GM21737 (cell line): ENCODE measurements around the gene CENPQ.
"Not testable (repeated sequence)": the region's sequence is repeated elsewhere in the genome, so short reads cannot be mapped to it uniquely, and the experiment has no call there.

ENCODE experiments used
- ATAC-seq: cut with Tn5 transposase; IDR thresholded peaks from one replicate; pipeline ENCODE4 v1.9.1; 2021; ENCODE audit warnings: mild to moderate bottlenecking, moderate library complexity; ENCODE audit not compliant: unreplicated experiment

The CENPQ gene, protein sequence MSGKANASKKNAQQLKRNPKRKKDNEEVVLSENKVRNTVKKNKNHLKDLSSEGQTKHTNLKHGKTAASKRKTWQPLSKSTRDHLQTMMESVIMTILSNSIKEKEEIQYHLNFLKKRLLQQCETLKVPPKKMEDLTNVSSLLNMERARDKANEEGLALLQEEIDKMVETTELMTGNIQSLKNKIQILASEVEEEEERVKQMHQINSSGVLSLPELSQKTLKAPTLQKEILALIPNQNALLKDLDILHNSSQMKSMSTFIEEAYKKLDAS

DNA sequence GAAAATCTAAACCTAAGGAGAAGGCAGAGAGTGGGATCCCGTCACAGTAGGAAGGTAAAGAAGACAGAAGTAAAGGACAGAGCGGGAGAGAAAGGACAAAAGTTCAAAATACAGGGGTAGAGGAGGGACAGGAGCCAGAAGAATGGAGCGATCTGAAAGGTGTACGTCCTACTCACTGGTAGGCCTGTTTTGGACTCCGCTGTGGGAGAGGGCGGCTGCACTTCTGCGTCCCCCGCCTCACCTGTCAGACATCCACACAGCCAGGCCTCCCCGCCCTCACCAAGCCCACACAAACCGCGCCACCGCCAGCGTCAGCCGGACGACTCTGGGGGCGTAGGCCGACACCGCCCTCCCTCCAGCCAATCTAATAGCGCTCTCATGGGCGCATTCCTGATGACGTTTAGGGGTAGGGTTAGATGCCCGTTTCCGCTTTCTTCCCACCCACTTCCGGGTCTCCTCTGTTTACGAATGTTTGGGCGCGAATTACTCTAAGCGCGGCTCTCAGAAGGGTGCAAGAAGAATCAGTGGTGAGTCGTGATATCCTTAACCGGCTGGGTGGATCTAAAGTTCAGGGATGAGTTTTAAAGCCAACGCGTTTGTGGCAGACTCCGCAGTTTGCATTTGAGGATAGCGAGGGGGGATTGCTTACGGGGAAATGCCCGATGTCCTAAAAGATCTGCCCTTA is at the start of gene CENPQ, which contains the start of gene MMUT:
Gene CENPQ (plus strand): TSS at position 444 of the 685 bp plus-strand sequence. CDS start 6,807 bp downstream, outside the sequence.
Gene MMUT (minus strand): TSS at position 327 of the 685 bp plus-strand sequence. CDS start 3,787 bp downstream, outside the sequence.
- peak; percentile 99 for ATAC-seq

DNA sequence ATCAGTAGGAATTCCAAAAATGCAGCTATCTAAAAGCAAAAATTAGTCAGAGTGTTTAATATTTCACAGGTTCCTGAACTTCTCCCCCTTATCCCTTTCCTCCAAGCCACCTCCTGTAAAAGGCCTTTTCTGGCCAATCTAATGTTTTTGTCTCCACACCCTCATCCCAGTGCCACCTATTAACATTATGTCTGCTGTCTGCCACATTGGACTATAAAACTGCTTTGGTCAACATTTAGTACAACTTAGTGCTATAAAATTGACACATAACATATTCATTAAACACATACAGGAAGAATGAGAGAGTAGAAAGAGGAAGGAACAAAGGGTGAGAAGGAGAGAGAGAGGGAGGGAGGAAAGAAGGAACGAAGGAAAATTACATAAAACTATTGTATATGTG is 47.8 kb upstream of the CENPQ start:
- no peak for ATAC-seq

DNA sequence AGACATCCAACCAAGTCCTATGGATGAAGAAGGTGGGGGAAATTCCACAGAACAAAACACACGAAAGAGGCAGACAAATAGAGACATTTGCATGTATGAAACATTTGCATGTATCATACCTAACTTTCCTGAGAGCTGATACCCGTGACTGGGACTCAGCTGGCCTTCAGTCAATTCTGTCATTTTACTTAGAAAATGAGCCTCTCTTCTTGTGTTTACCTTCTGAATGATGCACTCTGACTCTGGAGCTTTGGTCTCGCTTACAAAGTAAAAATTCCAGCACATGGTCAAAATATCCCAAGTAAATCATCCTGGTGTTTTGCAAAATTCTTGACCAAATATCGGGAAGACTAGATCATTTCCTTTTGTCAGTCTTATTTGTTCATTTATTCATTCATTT is 47.0 kb upstream of the CENPQ start:
- no peak for ATAC-seq

DNA sequence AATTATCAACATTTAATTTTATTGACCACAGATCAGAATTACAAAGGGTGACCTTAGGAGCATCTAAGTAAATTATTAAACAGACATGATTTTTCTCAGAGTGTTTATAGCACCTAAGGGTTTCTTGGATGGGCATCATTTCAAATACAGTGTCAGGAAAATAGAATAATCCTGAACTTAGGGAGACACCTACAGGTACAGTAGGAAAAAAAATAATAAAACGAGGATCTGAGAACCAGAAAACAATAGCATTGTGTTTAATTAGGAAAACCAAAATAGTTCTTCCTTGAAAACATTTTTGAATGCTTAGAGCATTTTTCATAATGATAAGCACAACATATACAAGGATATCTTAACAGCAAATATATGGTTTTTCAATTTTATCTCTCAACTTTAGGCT is 39.4 kb upstream of the CENPQ start:
- ATAC-seq, result no peak

DNA sequence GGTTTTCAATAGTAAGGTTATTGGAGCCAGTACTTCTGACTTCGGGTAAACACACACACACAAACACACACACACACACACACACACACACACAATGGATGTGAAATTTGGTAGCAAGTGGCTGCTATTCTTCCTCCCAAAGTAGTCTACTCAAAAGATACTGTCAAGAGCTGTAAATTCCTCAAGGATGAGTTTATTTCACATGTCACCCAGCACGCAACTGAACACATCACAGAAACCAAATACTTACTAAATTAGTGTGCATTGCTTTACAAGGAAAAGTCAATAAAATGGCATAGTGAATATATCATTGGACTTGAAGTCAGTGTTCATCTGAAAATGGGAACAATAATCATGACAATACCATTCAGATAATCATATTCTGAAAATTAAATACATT is 33.0 kb upstream of the CENPQ start:
- no peak for ATAC-seq

DNA sequence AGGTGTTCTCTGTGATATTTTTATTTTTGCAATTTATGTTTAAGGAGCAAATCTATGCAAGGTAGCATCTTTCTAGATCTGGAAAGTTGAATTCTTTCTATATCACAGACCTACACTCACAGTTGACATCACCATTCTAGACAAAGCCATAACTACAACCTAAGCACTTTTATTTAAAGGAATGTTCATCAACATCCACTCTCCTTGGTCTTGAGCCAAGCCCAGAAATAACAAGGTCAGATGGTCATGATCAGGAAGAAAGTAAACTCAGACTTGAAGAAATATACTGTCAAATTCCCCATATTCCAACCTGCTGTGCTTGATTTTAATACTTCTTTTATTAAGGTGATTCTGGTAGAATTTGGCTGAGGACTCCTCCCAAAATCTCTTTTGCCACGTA is 32.3 kb upstream of the CENPQ start:
- no peak for ATAC-seq

DNA sequence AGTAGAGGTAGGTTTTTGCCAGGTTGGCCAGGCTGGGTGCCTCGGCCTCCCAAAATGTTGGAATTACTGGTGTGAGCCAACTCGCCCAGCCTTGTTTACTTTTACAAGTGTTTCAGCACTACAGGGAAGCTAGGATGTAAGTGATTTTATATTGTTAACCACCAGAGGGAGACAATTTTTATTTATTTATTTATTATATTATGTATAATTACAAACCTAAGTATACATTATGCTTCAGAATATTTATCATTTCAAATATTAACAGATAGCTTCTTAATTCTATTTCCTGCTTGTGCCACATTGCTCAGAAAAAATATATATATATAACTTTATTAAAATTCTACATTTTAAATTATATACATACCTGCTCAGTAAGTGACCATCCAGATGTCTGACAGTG is 9.9 kb upstream of the CENPQ start:
- no peak for ATAC-seq

DNA sequence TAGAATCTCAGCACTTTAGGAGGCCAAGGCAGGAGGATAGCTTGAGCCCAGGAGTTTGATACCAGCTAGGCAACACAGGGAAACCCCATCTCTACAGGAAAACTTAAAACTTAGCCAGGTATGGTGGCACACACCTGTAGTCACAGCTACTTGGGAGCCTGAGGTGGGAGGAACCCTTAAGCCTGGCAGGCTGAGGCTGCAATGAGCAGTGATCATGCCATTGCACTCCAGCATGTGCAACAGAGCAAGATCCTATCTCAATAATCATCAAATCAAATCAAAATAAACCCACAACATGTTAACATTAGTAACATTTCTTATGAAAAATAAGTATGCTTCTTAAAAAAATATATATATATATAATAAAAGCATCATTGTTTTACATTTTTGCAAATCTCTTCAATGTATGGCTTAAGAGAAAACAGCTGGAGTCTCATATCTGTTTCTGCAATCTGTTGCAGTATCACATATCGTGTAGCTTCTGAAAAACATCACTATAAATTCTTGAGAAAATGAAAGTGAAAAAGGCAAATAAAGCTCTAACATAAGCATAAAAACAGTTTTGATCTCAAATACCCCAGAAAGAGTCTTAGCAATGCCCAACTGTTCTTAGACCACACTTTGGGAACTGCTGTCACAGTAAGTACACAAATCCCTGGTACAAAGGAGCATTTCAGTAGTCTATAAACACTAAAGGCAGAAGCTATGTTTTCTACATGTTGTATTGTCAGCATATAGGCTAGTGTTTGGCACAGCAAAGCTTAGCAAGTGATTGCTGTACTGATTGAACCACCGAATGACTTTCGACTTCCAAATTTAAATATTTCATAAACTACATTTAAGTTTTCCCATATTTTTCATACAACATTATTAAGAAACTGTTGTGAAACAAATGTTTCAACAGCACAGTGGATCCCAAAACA is 8.1 kb upstream of the CENPQ start:
- no peak for ATAC-seq

DNA sequence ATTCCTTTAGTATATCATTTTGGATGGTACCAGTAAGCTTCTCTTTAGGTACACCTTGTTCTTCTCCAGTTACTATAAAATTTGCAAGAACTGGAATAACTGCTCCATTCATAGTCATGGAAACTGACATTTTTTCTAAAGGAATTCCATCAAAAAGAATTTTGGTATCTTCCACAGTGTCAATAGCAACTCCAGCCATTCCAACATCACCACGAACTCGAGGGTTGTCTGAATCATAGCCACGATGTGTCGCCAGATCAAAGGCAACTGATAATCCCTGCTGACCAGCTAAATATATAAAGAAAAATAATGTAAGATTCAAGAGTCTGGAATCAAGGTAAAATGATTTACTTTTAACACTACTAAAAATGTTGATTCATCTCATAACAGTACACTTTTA is 5.4 kb upstream of the CENPQ start:
- ATAC-seq, result no peak

DNA sequence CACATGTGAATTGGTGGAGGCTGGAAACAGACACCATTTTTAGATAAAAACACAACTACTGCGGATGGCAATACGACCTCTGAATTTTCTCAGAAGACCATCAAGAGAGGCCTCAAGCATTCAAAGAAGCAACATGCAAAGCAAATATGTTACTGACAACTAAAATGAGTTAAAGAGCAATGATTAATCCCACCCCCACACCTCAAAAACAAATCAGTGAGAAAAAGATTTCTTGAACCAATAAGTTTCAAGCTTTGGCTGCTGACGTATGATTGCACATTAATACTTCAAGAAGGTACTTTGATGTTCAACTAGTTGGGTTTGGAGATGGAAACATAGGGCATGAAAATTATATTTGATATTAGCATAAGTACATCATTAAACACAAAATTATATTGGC is 1.1 kb upstream of the CENPQ start:
- no peak for ATAC-seq

DNA sequence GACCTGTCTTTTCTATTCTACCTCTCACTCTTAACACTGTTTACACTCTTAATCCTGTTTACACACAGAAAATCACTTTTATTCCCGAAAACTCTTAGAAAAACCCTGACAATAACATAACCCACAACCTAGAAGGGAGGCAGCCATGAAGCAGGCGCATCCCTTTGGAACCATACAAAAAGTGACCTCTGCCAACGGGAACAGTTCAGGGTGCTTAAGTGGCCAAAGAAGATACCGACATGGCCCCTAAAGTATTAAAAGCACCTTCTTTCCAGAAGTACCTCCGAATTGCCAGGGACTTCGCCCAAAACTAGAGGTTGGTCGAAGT is 607 bp upstream of the CENPQ start:
- peak; percentile 2 for ATAC-seq

DNA sequence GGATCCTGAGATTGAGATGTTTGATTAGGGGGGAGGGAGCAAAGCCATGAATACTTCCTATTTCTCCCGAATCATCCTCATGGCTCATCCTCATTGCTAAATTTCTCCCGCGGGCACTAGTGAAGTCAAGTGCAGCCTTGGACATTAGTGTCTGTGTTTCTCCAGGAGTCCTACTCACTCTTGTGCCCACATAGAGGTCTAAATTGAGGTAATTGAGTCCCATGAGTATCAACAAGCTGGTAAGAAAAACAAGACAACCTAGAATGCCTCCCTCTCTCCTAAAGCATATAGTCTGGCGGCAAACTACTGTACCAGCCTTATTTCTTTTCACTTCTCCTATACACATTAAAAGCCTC is 420 bp downstream of the CENPQ start:
- peak; percentile 1 for ATAC-seq

DNA sequence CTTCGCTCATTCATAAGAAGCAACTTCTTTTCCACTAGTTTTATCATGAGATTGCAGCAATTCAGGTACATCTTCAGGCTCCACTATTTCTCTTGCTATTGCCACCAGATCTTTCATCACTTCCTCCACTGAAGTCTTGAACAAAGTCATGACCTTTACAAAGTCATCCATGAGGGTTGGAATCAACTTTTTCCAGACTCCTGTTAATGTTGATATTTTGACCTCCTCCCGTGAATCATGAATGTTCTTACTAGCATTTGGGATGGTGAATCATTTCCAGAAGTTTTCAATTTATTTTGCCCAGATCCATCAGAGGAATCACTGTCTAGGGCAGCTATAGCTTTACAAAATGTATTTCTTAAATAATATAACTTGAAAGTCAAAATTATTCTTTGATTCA is 1.5 kb downstream of the CENPQ start:
- no peak for ATAC-seq

DNA sequence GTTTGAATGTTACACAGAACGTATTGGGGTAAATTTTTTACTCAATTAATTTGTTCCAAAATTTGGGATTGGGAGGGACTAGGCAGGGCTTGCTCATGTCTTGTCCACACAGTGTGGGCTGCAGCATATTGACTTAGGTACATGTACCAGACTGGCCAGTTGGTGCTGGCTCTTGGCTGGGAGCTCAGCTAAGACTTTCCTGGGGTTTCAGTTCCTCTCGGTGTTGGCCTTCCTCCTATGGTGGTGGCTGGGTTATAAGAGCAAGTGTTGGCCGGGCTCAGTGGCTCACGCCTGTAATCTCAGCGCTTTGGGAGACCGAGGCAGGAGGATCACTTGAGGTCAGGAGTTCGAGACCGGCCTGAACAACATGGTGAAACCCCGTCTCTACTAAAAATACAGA is 4.9 kb downstream of the CENPQ start:
- ATAC-seq, result no peak

DNA sequence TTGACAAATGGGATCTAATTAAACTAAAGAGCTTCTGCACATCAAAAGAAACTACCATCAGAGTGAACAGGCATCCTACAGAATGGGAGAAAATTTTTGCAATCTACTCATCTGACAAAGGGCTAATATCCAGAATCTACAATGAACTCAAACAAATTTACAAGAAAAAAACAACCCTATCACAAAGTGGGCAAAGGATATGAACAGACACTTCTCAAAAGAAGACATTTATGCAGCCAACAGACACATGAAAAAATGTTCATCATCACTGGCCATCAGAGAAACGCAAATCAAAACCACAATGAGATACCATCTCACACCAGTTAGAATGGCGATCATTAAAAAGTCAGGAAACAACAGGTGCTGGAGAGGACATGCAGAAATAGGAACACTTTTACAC is 13.4 kb downstream of the CENPQ start:
- ATAC-seq, result not testable (repeated sequence)

DNA sequence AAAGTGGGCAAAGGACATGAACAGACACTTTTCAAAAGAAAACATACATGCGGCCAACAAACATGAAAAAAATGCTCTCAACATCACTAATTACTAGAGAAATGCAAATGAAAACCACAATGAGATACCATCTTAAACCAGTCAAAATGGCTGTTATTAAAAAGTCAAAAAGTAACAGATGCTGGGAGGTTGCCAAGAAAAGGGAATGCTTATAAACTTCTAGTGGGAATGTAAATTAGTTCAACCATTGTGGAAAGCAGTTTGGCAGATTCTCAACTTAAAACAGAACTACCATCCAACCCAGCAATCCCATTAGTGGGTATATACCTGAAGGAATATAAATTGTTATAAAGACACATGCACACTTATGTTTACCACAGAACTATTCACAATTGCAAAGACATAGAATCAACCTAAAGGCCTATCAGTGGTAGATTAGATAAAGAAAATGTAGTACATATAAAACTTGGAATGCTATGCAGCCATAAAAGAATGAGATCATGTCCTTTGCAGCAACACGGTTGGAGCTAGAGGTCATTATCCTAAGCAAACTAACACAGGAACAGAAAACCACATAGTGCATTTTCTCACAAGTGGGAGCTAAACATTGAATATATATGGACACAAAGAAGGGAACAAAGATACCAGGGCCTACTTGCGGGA is 16.3 kb downstream of the CENPQ start:
- no peak for ATAC-seq

DNA sequence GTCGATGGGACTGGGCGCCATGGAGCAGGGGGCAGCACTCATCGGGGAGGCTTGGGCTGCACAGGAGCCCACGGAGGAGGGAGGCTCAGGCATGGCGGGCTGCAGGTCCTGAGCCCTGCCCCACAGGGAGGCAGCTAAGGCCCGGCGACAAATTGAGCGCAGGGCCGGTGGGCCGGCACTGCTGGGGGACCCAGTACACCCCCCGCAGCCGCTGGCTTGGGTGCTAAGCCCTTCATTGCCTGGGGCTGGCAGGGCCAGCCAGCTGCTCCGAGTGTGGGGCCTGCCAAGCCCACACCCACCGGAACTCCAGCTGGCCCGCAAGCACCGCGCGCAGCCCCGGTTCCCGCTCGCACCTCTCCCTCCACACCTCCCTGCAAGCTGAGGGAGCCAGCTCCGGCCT is 18.7 kb downstream of the CENPQ start:
- not testable (repeated sequence) for ATAC-seq

DNA sequence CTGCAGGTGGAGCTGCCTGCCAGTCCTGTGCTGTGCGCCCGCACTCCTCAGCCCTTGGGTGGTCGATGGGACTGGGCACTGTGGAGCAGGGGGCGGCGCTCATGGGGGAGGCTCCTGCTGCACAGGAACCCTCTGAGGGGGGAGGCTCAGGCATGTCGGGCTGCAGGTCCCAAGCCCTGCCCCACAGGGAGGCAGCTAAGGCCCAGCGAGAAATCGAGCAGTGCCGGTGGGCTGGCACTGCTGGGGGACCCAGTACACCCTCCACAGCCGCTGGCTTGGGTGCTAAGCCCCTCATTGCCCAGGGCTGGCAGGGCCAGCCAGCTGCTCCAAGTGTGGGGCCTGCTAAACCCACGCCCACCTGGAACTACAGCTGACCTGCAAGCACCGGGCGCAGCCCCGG is 20.2 kb downstream of the CENPQ start:
- not testable (repeated sequence) for ATAC-seq

DNA sequence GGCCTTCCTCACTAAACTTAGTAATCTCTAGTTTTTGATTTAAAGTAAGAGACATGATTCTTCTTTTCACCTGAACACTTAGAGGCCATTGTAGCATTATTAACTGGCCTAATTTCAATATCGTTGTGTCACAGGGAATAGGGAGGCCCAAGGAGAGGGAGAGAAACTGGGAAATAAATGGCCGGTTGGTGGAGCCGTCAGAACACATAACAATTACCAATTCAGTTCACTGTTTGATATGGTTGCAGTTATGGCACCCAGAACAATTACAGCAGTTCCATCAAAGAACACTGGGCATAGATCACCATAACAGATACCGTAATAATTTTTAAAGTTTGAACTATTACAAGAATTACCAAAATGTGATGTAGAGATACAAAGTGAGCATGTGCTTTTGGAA is 27.5 kb downstream of the CENPQ start:
- no peak for ATAC-seq

DNA sequence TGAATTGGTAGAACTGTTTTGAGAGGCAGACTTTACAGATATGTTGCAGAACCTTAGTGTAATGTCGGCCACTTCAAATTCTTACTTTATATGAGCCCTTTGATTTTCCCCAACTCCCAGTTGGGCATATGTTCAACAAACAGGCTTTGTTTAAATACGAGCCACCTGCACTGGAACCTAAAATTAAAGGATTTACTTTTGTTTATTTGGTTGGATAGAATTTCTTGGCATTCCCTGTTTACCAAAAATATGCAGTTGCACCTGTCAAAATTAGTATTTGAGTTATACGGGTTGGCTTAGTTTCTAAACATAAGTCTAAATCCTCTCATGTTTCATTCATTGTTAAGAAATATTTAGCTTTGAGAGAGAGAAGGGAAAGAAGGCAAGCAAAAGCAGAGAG is 34.1 kb downstream of the CENPQ start:
- no peak for ATAC-seq

DNA sequence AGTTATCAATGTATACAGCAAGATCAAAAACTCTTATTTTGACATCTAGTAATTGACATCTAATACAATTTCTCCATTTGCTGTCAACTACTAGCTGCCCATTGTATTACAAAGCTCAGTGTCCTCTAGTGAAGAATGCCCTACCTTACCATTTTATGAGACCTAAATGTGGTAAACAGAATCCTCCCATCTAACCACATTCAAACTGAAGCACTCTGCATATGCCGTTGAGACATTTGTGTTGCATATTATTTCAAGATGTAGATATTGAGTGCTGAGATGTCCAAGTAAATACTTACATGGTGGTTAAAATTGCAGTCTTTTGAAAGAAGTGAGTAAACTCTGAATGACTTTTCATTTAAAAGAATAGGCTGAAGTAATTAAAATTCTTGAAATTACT is 36.0 kb downstream of the CENPQ start:
- no peak for ATAC-seq
